Stimulated activated CD4-positive, alpha-beta T cell treated with anti-CD3 and anti-CD28 coated beads, Interleukin-2, amount 100 ng/mL, for 24 hours (primary cell): Measurements from ENCODE around the gene RSPO1.
"Not testable (repeated sequence)": the region's sequence is repeated elsewhere in the genome, so short reads cannot be mapped to it uniquely, and the experiment has no call there.

Experiments
- DNase-seq, 2 donors: peaks; one replicate each; pipeline ENCODE4 v3.0.0-alpha.2; 2020

The RSPO1 gene

DNA sequence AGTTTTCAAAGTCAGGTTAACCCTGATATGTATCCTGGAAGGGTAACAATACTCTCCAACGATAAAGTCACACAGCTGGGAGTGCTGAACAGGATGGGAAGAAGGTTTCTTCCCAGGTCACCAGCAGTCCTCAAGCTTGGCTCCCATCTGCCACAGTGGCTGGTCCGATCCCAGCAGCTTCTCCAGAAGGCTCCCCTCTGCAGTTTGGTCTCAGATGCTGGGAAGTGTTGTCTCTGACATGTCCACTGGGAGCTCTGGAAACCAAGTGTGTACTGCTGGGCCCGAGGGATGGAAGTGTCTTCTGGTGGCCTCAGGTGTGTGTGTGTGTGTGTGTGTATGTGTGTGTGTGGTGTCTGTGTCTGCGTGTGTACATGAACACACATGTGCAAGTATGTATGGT is 22.5 kb downstream of the RSPO1 start:
- no peak for DNase-seq

DNA sequence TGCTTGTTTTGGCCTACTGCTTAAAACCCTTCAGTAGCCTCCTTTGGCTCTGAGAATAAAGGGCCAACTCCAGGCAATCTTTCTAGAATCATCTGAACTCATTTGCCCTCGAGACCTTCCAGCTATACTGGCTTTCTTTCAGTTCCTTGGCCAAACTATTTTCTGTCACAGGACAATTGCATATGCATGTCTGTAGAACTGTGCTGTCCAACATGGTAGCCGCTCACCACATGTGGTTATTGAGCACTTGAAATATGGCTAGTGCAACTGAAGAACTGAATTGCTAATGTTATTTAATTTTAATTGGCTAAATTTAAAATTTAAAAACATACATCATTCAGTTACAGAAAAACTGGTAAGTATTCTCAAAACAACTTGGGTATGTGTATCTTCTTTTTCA is 24.7 kb downstream of the RSPO1 start:
- no peak for DNase-seq

DNA sequence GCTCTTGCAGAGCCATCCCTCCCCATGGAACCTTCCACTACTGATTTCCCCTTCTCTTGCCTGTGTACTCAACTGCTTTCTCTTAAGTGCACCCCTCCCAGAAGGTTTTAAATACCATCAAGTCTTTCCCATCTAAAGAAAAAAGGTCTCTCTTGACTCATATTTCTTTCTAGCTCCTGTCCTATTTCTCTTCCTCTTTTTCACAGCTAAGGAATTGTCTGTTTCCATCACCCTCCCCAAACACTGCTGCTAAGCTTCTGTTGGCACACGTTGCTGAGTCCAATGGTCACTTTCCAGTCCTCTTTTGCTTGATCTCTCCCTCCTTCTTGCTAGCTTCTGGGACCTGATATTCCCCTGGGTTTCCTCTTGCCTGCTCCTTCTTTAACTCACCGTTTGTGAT is 25.7 kb downstream of the RSPO1 start:
- no peak for DNase-seq

DNA sequence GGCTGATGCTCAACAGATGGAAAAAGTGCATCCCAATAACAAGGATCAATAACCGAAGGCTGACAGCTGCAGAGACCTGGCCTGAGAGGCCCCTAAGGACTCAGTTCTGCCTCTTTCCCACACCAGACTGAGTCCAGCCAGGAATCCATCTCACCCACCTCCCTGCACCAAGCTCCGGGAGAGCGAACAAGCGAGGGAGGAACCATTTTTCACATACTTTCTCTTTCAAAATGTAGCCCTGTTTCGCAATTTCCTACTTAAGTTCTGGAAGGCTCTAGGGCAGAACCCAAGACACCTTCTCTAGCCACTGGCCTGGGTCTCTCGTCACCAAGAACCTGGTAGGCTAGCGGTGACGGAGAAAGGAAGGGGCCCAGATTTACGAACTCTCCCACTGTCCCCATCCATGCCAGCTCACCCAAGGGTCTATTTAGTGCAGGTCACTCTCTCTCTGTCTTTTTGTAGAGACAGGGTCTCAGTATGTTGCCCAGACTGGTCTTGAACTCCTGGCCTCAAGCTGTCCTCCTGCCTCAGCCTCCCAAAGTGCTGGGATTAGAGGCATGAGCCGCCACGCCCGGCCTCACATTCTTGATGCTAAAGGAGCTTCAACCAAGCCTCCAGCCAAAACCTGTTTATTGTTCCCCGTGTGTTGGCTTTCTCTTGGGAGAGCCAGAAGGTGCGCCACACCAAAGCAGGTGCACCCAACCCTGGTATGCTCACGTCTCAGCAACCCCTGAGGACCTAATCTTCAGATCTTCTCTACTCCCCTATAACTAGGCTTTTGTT is 28.0 kb downstream of the RSPO1 start:
- DNase-seq, result no peak

DNA sequence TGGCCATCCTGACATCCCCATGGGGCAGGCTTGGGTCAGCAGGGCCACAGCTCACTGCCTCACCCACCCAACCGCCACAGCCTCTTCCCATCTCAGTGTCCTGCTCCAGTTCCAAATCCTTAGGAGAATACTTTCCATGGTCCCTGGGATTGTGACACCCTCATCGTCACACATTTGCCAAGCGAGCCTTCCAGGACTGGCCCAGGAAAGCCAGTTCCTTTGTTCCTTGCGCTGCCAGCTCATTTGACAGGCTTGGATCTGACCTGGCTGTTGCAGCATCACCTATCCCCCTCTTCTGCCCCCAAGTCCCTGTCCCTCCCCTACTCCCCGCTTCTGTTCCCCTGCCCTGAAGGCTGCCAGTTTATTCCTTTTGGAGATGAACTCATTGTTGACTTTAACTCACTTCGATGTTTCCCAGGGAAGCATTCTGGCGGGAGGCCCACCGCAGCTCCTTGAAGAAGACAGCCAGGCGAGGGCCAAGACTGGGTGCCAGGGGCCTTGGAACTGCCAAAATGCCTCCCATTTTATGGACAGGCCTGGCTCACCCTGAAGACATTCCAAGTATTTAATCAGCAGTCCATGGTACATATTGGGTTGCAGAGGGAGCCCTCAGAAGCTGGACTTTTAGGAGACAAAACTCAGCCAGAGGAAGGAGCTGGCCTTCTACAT is 28.8 kb downstream of the RSPO1 start:
- no peak for DNase-seq

DNA sequence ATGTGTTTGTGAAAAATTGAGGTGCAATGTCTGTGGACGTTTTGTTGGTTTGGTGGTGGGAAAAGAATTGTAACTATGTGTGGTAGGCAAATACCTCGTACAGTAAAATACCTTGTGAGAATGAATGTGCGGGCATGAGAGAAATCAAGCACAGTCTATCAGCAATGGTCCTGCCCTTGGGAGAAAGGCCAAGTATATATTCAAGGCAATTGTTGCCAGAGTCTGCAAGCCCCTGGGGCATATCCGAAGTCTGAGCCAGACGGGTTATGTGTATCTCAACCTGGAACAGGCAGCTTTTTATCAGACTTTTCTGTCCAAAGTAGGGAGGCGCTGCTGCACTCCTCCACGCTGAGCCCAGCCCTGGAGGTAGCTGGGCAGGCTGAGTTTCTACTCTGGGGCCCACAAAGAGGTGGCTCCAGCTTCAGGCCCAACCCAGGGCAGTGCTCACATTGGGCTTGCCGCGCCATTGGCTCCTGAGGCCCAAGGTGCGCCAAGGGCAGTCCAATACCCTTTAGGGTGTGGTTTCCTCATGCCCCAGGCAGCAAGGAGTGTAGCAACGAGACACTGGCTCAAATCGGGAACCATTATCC is 29.5 kb downstream of the RSPO1 start:
- DNase-seq, result no peak

DNA sequence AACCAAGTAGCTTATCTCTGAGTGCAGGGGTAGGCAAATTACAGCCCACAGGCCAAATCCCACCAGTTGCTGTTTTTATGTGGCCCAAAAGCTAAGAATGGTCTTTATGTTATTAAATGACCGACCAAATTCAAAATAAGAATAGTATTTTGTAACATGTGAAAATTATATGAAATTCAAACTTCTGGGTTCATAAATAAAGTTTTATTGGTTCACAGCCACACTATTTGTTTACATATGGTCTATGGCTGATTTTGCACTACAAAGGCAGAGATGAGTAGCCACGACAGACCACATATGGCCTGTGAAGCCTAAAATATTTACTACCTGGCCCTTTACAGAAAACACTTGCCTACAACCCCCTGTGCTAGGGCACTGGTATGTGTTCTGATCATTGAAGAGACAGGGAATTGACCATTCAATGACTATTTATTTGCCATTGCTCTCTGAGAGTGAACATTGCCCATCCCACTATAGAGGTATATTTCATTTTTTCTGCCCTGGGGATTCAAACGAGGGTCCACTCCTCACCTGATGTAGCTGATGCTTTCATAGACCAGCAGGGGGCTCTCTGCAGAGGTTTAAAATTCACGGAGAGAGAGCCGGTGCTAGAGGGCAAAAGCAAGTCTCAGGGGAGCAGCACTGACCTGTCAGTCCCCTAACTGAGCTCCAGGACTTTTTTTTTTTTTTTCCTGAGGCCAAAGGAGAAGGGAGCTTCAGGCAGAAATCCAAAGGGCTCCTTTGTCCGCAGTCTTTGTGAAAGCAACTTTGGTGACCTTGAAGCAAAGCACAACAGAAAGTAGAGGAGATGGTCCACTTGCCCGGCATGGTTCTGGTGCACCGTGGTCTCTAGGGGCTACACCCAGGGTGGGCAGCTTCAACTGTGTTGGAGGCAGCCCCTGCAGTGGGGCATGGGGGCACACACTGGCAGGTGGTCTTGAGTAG is 31.7 kb downstream of the RSPO1 start:
- DNase-seq, result peak; percentile 16 to 34

DNA sequence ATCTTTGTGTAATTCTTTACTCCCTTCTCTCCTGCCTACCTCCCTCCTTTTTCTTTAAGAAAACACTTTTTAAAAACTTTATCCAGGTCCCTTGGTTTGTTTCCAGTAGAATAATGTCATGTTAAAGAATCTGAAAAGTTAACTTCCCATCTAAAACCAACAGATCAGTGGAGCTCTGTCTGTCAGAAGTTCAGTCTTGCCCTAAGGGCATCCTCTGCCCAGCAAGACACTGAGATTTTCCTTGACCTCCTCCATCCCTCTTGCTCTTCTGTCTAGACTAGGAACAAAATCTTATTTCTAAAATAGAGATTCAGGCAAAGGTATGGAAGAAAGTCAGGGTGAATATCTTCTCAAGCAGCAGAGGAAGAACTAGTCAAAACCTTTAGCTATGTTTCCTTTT is 33.3 kb downstream of the RSPO1 start:
- DNase-seq, result no peak

DNA sequence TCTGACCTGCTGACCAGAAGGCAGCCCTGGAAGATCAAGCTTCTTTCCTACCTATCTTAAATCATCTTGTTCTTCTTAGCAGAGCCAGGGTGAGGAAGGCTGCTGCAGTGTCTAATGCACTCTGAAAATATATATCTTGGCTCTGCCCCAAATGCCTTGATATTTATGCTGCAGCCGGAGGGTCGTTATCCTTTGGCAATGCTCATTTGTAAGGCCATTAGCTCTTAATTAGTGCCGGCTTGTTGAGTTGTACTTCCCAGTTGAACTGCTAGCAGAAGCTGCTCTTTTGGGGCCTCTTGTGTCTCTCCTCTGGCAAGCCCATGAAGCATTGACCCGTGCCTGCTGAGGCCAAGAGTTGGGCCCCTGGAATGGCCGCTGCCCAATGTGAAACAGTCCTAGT is 34.8 kb downstream of the RSPO1 start:
- DNase-seq, result no peak

DNA sequence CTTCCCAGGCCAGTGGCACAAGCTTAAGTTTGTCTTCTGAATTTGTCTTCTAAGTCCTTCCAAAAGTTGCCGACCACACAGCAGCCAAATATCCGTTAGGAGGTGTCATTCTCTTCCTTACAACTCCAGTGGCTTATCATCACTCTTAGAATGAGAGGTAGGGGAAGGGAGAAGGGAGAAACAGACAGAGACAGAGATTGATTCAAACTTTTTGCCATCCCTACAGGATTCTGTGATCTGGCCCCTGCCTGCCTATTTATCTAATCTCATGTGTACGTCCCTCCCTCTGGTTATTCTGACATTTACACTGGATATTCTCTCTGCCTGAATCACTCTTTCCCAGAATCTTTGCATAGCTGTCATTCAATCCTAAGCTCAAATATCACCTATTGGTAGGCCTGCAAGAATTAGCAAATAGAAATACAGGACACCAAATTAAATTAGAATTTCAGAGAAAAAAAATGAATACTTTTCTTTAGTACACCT is 38.5 kb downstream of the RSPO1 start:
- no peak for DNase-seq

DNA sequence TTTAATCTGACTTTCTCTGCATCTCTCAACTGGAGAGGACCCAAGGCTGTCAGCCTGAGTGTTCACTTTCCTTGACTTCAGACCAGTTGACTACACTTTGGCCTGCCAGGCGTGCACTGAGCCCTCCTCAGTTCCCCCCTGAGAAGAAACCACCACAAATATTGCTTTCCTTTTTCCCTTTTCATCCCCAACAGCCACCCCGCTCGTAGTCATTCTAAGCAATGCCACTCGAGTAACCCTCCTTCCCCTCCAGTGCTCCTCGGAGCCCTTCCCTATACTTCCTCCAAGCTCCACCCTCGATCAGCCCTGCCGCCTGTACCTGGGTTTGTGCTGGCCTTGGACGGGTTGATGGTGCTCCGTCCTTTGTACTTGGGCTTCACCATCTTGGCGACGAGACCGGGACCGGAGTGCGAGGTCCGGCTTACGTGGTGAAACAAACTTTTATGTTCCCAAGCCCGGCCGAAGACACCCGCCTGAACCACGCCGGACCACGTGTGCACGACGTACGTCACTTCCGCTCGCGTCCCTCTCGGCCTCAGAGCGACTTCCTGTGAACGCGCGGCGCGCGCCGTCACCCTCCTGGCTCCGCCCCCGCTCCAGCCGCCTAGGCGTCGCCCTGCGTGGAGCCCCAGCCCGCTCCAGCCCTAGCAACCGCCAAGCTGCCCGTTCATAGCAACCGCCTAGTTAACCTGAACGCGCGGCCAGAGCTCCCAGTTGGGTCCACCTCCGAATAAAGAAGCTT is 39.1 kb downstream of the RSPO1 start, which contains the start of gene GNL2:
Gene GNL2 (minus strand): TSS at position 498 of the 742 bp plus-strand sequence. CDS start 115 bp downstream, at position 383.
- peak; percentile 95 to 98 for DNase-seq

DNA sequence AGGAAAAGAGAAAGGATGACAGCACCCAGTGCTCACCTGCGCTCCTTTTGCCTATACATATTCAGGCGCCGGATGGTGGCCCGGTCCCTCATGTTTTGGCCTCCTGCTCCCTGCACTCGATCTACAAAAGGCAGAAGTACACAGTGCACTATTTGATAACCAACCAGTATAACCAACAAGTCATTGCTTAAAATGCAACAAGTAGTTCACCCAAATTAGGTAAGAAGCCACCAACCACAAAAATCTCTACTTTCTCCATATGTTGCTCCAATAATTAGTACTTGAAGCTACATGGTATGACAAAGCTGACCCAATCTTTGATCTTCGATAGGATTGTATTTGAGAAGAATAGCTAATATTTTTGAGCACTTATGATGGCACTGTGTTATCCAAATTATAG is 41.0 kb downstream of the RSPO1 start:
- no peak for DNase-seq

DNA sequence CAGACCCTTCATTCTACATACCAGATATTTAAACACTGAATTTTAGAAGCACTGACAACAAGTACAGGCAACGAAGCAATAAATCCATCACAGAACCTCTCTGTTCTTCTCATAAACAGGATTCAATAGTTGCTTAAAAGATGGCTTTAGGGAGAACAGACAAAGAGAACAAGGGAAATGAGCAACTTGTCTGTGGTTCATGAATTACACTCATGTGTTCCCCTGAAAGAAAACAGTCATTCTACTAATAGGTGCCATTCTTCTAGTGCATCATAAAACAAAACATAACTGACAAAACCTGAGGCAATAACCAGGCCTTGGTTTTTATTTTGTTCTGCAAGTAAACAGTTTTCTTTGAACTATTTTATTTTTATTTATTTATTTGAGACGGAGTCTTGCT is 45.8 kb downstream of the RSPO1 start:
- no peak for DNase-seq

DNA sequence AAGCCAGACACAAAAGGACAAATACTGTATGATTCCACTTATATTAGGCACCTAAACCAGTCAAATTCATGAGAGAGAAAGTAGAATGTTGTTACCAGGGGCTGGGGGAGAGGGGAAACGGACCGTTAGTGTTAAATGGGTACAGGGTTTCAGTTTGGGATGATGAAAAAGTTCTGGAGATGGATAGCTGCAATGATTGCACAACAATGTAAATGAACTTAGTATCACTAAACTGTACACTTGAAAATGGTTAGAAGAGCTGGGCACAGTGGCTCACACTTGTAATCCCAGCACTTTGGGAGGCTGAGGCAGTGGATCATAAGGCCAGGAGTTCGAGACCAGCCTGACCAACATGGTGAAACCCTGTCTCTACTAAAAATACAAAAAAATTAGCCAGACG is 50.1 kb downstream of the RSPO1 start:
- DNase-seq, result not testable (repeated sequence)

DNA sequence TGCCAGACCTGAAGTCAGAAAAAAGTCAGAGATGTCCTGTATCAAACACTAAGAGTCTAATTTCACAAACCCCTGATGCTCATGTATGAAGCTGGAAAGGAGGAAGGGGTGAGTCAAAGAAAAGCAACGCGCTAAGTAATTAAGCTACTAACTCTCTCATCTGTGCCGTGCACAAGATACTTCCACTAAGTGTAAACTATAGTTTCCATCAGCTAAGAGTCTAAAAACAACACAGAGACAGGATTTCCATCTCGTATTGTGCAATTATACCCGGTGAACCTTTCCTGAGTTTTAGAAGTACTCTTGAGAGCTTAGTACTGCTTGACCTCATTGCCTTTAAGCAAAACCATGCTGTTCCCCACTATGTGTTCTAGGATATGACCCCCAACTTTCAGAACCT is 59.0 kb downstream of the RSPO1 start:
- no peak for DNase-seq

DNA sequence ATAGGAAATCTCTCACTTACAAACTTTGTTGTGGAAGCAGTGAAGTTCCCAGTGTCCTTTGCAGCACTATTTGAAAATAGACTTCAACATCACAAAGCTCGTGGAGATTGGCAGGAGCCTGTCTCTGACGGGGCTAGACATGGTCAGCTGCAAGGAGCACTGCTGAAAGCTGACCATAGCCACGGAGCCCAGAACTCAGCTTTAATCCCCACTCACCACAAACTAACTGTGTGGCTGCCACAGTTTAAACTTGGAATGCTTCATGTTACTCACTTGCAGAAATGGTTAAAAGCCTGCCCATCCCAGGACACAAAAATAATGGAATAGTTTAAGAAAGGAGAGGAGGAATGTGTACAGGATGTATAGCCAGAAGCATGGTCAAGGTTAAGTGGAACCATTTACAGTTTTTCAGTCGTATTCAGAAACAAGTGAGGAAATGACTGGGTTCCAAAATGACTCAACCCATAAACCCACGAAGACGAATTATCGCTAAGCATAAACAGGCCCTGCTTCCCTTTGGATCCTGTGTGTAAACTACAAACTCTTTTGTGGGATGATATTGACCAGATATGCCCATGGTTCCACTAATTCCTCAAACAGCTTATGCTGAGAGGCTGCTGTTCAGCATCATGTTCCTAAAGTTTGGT is 59.7 kb downstream of the RSPO1 start:
- DNase-seq, result no peak

DNA sequence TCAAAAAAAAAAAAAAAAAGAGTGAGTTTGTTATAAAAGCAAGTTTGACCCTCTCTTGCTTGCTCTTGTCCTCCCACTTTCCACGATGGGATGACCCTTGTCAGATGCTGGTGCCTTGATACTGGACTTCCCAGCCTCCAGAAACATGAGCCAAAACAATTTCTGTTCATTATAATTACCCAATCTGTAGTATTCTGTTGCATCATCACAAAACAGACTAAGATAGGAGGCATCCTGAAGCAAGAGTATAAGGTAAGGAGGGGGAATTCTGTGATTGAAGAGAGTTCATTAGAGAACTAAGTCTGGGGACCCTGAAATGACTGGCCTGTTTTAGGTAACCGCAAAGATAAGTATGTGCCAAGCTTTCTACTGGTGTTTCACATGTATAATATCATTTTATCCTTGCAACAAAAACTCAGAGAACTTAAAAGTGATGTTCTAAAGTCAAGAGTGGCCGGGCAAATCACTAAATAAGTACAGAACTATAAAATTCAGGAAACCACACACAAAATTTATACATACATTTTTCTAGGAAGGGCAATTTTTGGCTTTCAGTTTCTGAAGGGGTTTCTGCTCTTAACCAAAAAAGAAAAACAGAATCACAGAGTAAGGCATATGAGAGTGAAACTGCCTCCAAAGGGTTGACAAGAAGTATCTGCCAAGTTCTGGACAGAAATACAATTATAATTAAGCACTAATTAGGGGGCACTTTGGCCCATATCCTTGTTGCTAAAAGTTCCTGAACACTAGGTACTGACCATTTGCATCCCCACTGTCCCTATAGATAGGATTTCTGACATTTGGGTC is 64.0 kb downstream of the RSPO1 start:
- DNase-seq, result no peak

DNA sequence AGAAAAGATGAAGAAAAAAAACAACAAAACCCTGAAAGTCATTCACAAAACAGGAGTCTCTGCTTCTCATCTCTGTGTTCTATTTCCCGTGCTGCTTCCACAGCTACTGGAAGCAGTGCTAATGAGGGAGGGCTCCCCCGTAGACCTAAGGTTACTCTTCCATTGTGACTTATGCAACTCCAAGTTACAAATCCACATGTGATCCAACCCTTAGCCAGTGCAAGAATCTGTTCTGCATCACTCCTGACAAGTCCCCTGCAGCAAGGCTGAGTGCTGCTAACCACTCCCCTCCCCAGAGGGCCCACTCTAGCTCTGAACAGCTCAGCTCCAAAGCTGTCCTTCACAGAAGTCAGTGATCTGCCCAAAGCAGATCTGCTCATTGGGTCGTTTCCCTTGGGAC is 67.7 kb downstream of the RSPO1 start:
- DNase-seq, result no peak

DNA sequence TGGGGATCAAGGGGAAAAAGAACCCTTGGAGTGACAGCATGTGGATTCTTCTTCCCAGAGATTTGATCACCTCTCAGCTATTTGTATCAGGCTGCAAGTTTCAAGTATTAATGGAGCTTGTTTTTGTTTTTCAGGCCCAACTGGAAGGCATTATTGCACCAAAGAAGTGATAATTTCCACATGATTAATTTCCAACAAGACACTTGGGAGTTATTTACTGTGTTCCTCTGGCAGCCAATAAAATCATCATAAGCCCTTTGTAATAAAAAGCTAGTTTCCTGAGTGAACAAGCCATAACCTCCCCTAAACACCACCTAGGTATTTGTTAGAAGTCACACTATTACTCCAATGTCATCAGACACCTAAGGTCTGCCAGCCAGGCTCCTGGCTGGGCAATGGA is 69.8 kb downstream of the RSPO1 start:
- DNase-seq, result no peak

DNA sequence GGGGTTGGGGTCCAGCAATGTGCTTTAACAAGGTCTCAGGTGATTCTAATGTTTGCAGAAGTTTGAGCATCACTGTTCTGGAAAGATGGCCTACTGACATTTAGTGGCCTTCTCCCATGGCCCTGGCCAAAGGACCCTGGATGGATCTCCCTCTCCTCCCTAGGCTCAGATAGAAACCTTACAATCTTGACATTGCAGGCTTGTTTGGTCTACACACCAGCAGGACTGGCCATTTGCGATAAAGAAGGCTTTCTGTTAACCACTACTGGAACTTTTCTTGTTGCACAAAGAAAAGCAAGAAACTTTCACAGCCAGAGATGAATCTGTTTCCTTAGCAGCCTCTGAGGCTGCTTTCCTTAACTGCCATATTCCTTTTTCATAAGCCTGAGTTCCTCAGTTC is 71.7 kb downstream of the RSPO1 start:
- DNase-seq, result no peak
